CD4-positive, alpha-beta T cell treated with Interleukin-6 at 100 ng/mL for 8 hours (primary cell): ENCODE measurements around the gene RPS27L.

ENCODE experiments used
- DNase-seq: peaks from one replicate; pipeline ENCODE4 v3.0.0-alpha.2; 2020; ENCODE audit warnings: mixed read lengths, low spot score

Gene RPS27L

GRCh38 chr15:63188247-63188925, 31.1 kb upstream of the RPS27L start:
- DNase-seq = no peak

GRCh38 chr15:63187589-63188226, 30.4 kb upstream of the RPS27L start:
- DNase-seq = no peak

GRCh38 chr15:63186065-63186464, 28.8 kb upstream of the RPS27L start:
- DNase-seq = no peak

- DNase-seq = no peak
Measured at GRCh38 chr15:63185206-63185605, 27.9 kb upstream of the RPS27L start.

GRCh38 chr15:63181648-63182047, 24.4 kb upstream of the RPS27L start:
- no peak for DNase-seq

- no peak for DNase-seq
Measured at GRCh38 chr15:63180746-63181145, 23.5 kb upstream of the RPS27L start.

- DNase-seq = no peak
Measured at GRCh38 chr15:63178034-63178433, 20.8 kb upstream of the RPS27L start.

GRCh38 chr15:63176302-63176701, 19.0 kb upstream of the RPS27L start:
- DNase-seq = no peak

- no peak for DNase-seq
Measured at GRCh38 chr15:63172851-63173451, 15.7 kb upstream of the RPS27L start.

GRCh38 chr15:63172376-63172775, 15.1 kb upstream of the RPS27L start:
- DNase-seq = no peak

GRCh38 chr15:63169788-63170187, 12.5 kb upstream of the RPS27L start:
- DNase-seq = no peak

- peak; percentile 15 for DNase-seq
Measured at GRCh38 chr15:63166219-63166618, 8.9 kb upstream of the RPS27L start.

GRCh38 chr15:63165166-63165859, 8.0 kb upstream of the RPS27L start:
- no peak for DNase-seq

GRCh38 chr15:63163217-63163616, 5.9 kb upstream of the RPS27L start:
- no peak for DNase-seq

GRCh38 chr15:63160638-63161037, 3.4 kb upstream of the RPS27L start:
- DNase-seq = no peak

GRCh38 chr15:63157891-63158431, 684 bp upstream of the RPS27L start:
- peak; percentile 22 for DNase-seq

GRCh38 chr15:63156755-63157117, 541 bp downstream of the RPS27L start:
- DNase-seq = no peak

GRCh38 chr15:63156086-63156710, 1.1 kb downstream of the RPS27L start:
- no peak for DNase-seq

GRCh38 chr15:63155486-63155885, 1.8 kb downstream of the RPS27L start:
- DNase-seq = no peak

- DNase-seq = no peak
Measured at GRCh38 chr15:63151665-63152064, 5.6 kb downstream of the RPS27L start.

- DNase-seq = no peak
Measured at GRCh38 chr15:63146684-63147083, 10.6 kb downstream of the RPS27L start.

- DNase-seq = no peak
Measured at GRCh38 chr15:63145426-63145825, 11.9 kb downstream of the RPS27L start.
